A673 (cell line): ENCODE results near the gene BICC1.

Source experiments
- EZH2 ChIP-seq: fragments of 200-600 bp; sonication (generic); IDR thresholded peaks from 2 replicates; pipeline ENCODE4 v1.6.1; 2017; ENCODE audit warnings: borderline replicate concordance, low read depth, mild to moderate bottlenecking, mixed read lengths, antibody characterized with exemption, low read length; ENCODE audit not compliant: poor library complexity, severe bottlenecking
- TF ChIP-seq, protein P1 (sequence below): fragments of 300-800, 200-600 bp; sonication (generic); conservative IDR thresholded peaks from 2 replicates; pipeline ENCODE4 v1.5.1; 2017; ENCODE audit warnings: low read depth, mild to moderate bottlenecking, antibody characterized with exemption, low read length, moderate library complexity, mixed read lengths

DNA sequence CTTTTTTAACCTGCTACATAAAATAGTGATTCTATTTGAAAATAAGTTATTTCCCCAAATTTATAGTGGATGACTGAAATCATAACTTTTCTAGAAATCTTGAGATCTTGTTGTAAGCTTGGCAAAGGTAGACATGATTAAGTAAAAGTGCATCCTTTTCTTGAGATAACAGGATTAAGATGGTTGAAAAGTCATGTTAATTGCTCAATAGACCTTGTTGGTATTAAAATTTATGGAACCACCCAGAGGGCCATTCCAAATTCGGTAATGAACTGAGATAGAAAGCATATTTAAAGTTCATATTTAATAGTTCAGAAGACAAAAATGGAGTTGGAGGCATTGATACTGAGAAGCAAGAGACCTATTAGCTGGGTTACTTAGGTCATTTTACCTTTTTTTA is 139.1 kb downstream of the BICC1 start:
- TF ChIP-seq, protein P1, sequence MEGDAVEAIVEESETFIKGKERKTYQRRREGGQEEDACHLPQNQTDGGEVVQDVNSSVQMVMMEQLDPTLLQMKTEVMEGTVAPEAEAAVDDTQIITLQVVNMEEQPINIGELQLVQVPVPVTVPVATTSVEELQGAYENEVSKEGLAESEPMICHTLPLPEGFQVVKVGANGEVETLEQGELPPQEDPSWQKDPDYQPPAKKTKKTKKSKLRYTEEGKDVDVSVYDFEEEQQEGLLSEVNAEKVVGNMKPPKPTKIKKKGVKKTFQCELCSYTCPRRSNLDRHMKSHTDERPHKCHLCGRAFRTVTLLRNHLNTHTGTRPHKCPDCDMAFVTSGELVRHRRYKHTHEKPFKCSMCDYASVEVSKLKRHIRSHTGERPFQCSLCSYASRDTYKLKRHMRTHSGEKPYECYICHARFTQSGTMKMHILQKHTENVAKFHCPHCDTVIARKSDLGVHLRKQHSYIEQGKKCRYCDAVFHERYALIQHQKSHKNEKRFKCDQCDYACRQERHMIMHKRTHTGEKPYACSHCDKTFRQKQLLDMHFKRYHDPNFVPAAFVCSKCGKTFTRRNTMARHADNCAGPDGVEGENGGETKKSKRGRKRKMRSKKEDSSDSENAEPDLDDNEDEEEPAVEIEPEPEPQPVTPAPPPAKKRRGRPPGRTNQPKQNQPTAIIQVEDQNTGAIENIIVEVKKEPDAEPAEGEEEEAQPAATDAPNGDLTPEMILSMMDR = no peak
- TF ChIP-seq EZH2 = no peak
